Measurements from ENCODE around the gene DSTN.

Gene DSTN

GRCh38 chr20:17614812-17615644, 45.2 kb downstream of the DSTN start:
- H4K91ac ChIP-seq (ENCODE audit: low read depth, low read length, poor library complexity): no peak overlapping the region
- H3K23ac ChIP-seq (ENCODE audit: low read depth, low read length, poor library complexity): no peak overlapping the region
- H3K27me3 ChIP-seq (ENCODE audit: control insufficient read depth in 3 of 3, insufficient read depth in 3 of 3, low read depth in 1 of 3, low read length in 3 of 3): no peaks in the 10 kb centered on the region
- peak overlapping the region; percentile 86 for H3K14ac ChIP-seq (ENCODE audit: low read length)
- H3K9ac ChIP-seq (ENCODE audit: low read depth, low read length, poor library complexity): no peak overlapping the region
- WGBS, 2 donors (ENCODE audit: extremely low coverage in 2 of 2, insufficient read length in 2 of 2, insufficient replicate concordance in 1 of 2): no CpG with 5 or more reads among the region's 32 CpGs
- H3K27ac ChIP-seq (replicated peaks; ENCODE audit: low read length): no peak overlapping the region
- H2AFZ ChIP-seq (ENCODE audit: low read length): no peak overlapping the region
- H2BK15ac ChIP-seq (ENCODE audit: low read length): no peak overlapping the region
- H2AK5ac ChIP-seq (ENCODE audit: low read depth, low read length): no peak overlapping the region
- H2BK120ac ChIP-seq (ENCODE audit: low read depth, low read length): no peak overlapping the region
- no peaks in the 10 kb centered on the region for H3K9me3 ChIP-seq (replicated peaks in 1 of 2; ENCODE audit: control insufficient read depth in 2 of 2, insufficient read depth in 1 of 2, low read depth in 1 of 2, low read length in 2 of 2)
- peak overlapping the region in 1 of 2 donors; percentile 40 for H3K4me3 ChIP-seq (ENCODE audit: low read length in 2 of 2)
- peaks cover 5 to 18% of the 10 kb centered on the region in 2 donors for H3K36me3 ChIP-seq (replicated peaks in 1 of 2; ENCODE audit: control insufficient read depth in 2 of 2, insufficient read depth in 2 of 2, low read length in 2 of 2)
- H3K4me1 ChIP-seq (ENCODE audit: control insufficient read depth in 2 of 2, insufficient read depth in 1 of 2, low read depth in 1 of 2, low read length in 2 of 2): peaks cover 0 to 3% of the 10 kb centered on the region in 2 donors
- DNase-seq (ENCODE audit: low spot score): no peak
- no peak overlapping the region for H2BK12ac ChIP-seq (ENCODE audit: low read length)
- H3K18ac ChIP-seq (ENCODE audit: low read length): peak overlapping the region; percentile 65
- no peaks in the 10 kb centered on the region for H3K79me1 ChIP-seq (ENCODE audit: low read depth, low read length)
- H3K4me2 ChIP-seq (ENCODE audit: insufficient read depth, low read length, poor library complexity, severe bottlenecking): no peak overlapping the region
- H3K4ac ChIP-seq (ENCODE audit: low read length): no peak overlapping the region
- H2BK5ac ChIP-seq (ENCODE audit: low read length): peak overlapping the region; percentile 46
- H4K8ac ChIP-seq (ENCODE audit: low read depth, low read length): no peak overlapping the region

GRCh38 chr20:17615645-17616479, 46.0 kb downstream of the DSTN start:
- H3K4me2 ChIP-seq (ENCODE audit: insufficient read depth, low read length, poor library complexity, severe bottlenecking): no peak overlapping the region
- peaks cover 10 to 15% of the 10 kb centered on the region in 2 donors for H3K36me3 ChIP-seq (replicated peaks in 1 of 2; ENCODE audit: control insufficient read depth in 2 of 2, insufficient read depth in 2 of 2, low read length in 2 of 2)
- WGBS, 2 donors (ENCODE audit: extremely low coverage in 2 of 2, insufficient read length in 2 of 2, insufficient replicate concordance in 1 of 2): no CpG with 5 or more reads among the region's 22 CpGs
- H2BK120ac ChIP-seq (ENCODE audit: low read depth, low read length): no peak overlapping the region
- H3K9me3 ChIP-seq (replicated peaks in 1 of 2; ENCODE audit: control insufficient read depth in 2 of 2, insufficient read depth in 1 of 2, low read depth in 1 of 2, low read length in 2 of 2): no peaks in the 10 kb centered on the region
- no peaks in the 10 kb centered on the region for H3K79me1 ChIP-seq (ENCODE audit: low read depth, low read length)
- H3K27me3 ChIP-seq (ENCODE audit: control insufficient read depth in 3 of 3, insufficient read depth in 3 of 3, low read depth in 1 of 3, low read length in 3 of 3): no peaks in the 10 kb centered on the region
- H4K8ac ChIP-seq (ENCODE audit: low read depth, low read length): no peak overlapping the region
- no peak overlapping the region for H2AK5ac ChIP-seq (ENCODE audit: low read depth, low read length)
- H2BK12ac ChIP-seq (ENCODE audit: low read length): no peak overlapping the region
- no peak overlapping the region for H3K9ac ChIP-seq (ENCODE audit: low read depth, low read length, poor library complexity)
- H3K27ac ChIP-seq (replicated peaks; ENCODE audit: low read length): no peak overlapping the region
- H3K4me1 ChIP-seq (ENCODE audit: control insufficient read depth in 2 of 2, insufficient read depth in 1 of 2, low read depth in 1 of 2, low read length in 2 of 2): peaks cover 0 to 3% of the 10 kb centered on the region in 2 donors
- no peak overlapping the region for H3K4ac ChIP-seq (ENCODE audit: low read length)
- H4K91ac ChIP-seq (ENCODE audit: low read depth, low read length, poor library complexity): no peak overlapping the region
- DNase-seq (ENCODE audit: low spot score): no peak
- no peak overlapping the region for H3K14ac ChIP-seq (ENCODE audit: low read length)
- H2BK5ac ChIP-seq (ENCODE audit: low read length): no peak overlapping the region
- no peak overlapping the region for H3K23ac ChIP-seq (ENCODE audit: low read depth, low read length, poor library complexity)
- H2BK15ac ChIP-seq (ENCODE audit: low read length): no peak overlapping the region
- no peak overlapping the region for H3K4me3 ChIP-seq (ENCODE audit: low read length in 2 of 2)
- peak overlapping the region; percentile 24 for H3K18ac ChIP-seq (ENCODE audit: low read length)
- H2AFZ ChIP-seq (ENCODE audit: low read length): no peak overlapping the region

GRCh38 chr20:17616480-17617211, 46.8 kb downstream of the DSTN start:
- Histone ChIP-seq H3K4me3 (ENCODE audit: low read length in 2 of 2) (no peak overlapping the region), H2AK5ac (ENCODE audit: low read depth, low read length) (no peak overlapping the region), H2BK12ac (ENCODE audit: low read length) (no peak overlapping the region), H3K23ac (ENCODE audit: low read depth, low read length, poor library complexity) (no peak overlapping the region), H4K91ac (ENCODE audit: low read depth, low read length, poor library complexity) (no peak overlapping the region), H3K4me1 (ENCODE audit: control insufficient read depth in 2 of 2, insufficient read depth in 1 of 2, low read depth in 1 of 2, low read length in 2 of 2) (peaks cover 0 to 3% of the 10 kb centered on the region in 2 donors), H2BK5ac (ENCODE audit: low read length) (no peak overlapping the region), H2BK15ac (ENCODE audit: low read length) (no peak overlapping the region), H2BK120ac (ENCODE audit: low read depth, low read length) (no peak overlapping the region), H3K4me2 (ENCODE audit: insufficient read depth, low read length, poor library complexity, severe bottlenecking) (no peak overlapping the region), H3K4ac (ENCODE audit: low read length) (no peak overlapping the region), H3K36me3 (replicated peaks in 1 of 2; ENCODE audit: control insufficient read depth in 2 of 2, insufficient read depth in 2 of 2, low read length in 2 of 2) (peaks cover 17 to 18% of the 10 kb centered on the region in 2 donors), H3K9me3 (replicated peaks in 1 of 2; ENCODE audit: control insufficient read depth in 2 of 2, insufficient read depth in 1 of 2, low read depth in 1 of 2, low read length in 2 of 2) (no peaks in the 10 kb centered on the region), H3K18ac (ENCODE audit: low read length) (no peak overlapping the region), H3K79me1 (ENCODE audit: low read depth, low read length) (no peaks in the 10 kb centered on the region), H3K9ac (ENCODE audit: low read depth, low read length, poor library complexity) (peak overlapping the region; percentile 25), H4K8ac (ENCODE audit: low read depth, low read length) (no peak overlapping the region), H2AFZ (ENCODE audit: low read length) (no peak overlapping the region), H3K14ac (ENCODE audit: low read length) (no peak overlapping the region), H3K27me3 (ENCODE audit: control insufficient read depth in 3 of 3, insufficient read depth in 3 of 3, low read depth in 1 of 3, low read length in 3 of 3) (no peaks in the 10 kb centered on the region), H3K27ac (replicated peaks; ENCODE audit: low read length) (no peak overlapping the region)
- WGBS, 2 donors (ENCODE audit: extremely low coverage in 2 of 2, insufficient read length in 2 of 2, insufficient replicate concordance in 1 of 2): no CpG with 5 or more reads among the region's 22 CpGs
- no peak for DNase-seq (ENCODE audit: low spot score)
